Spleen (tissue), 7 donors: ENCODE measurements around the gene MPZL2.

Experiments used
- CTCF ChIP-seq, 11 experiments: fragments of 200-600 bp in 7 of 11; fragments of 450-650 bp in 4 of 11; sonication (generic) in 4 of 11; IDR thresholded peaks in 8 of 11; conservative IDR thresholded peaks in 3 of 11; 1 replicate in 7 of 11; 2 replicates in 4 of 11; pipeline versions ENCODE4 v1.4.0 to v1.8.0; 2016 to 2021; ENCODE audit warnings: antibody characterized with exemption in 11 of 11, inconsistent platforms in 4 of 11, mild to moderate bottlenecking in 1 of 11
- POLR2A ChIP-seq, 3 donors: fragments of 450-650 bp; IDR thresholded peaks; one replicate each; pipeline ENCODE4 v1.5.1; 2017; ENCODE audit warnings: antibody characterized with exemption in 3 of 3, mild to moderate bottlenecking in 1 of 3
- POLR2AphosphoS5 ChIP-seq, 3 donors: sonication (generic); formaldehyde crosslinking; IDR thresholded peaks; one replicate each; pipeline ENCODE4 v1.5.1; 2017; ENCODE audit warnings: antibody characterized with exemption in 3 of 3
- donor health status: DM: no; HTN: no; CAD: no; lungs with moderate emphysema.
- donor health status: DM: no; HTN: no; CAD: no.
- donor health status: DM: no; HTN: no; CAD: no.

DNA sequence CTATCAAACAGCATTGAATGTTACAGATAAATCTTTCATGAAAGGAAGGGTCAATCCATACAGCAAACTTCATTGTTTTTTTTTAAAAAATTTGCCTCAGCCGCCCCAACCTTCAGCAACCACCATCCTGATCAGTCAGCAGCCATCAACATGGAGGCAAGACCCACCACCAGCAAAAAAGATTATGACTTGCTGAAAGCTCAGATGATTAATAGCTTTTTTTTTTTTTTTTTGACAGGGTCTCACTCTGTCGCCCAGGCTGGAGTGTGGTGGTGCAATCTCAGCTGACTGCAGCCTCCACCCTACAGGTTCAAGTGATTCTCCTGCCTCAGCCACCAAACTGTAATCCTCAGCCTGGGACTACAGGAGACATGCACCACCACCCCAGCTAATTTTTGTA, 22.4 kb upstream of the MPZL2 start:
- TF ChIP-seq POLR2AphosphoS5 (IDR thresholded peaks at IDR 0.05) (no peak), CTCF (IDR thresholded peaks at IDR 0.05 in 8 of 11, conservative IDR thresholded peaks at IDR 0.05 in 3 of 11) (no peak), POLR2A (IDR thresholded peaks at IDR 0.05) (no peak)
